Activated naive CD4-positive, alpha-beta T cell treated with anti-CD3 and anti-CD28 coated beads for 36 hours (primary cell): ENCODE measurements around the gene DHPS. TPM values are rescaled to one million over a fixed set of nuclear protein-coding genes. Genes with fewer than 3 reads are reported as not detected.

Source experiments
- CTCF ChIA-PET: fragments of 350-600 bp; sonication (Branson Sonifier 250); formaldehyde crosslinking; loops from one replicate; lab custom pipeline; 2021; ENCODE audit warnings: antibody characterized with exemption; lab: Charles Lee
- DNase-seq: peaks from one replicate; pipeline ENCODE4 v3.0.0-alpha.2; 2020
- H3K27ac Mint-ChIP-seq: one replicate; pipeline ENCODE4 v1.8.0; 2021; ENCODE audit warnings: mild to moderate bottlenecking, mixed read lengths
- H3K27me3 Mint-ChIP-seq: one replicate; pipeline ENCODE4 v1.8.0; 2021; ENCODE audit warnings: low read depth, mixed read lengths
- H3K36me3 Mint-ChIP-seq: one replicate; pipeline ENCODE4 v1.8.0; 2021; ENCODE audit warnings: low read depth, mixed read lengths
- H3K4me1 Mint-ChIP-seq: one replicate; pipeline ENCODE4 v1.8.0; 2021; ENCODE audit warnings: low read depth, mixed read lengths
- H3K4me3 Mint-ChIP-seq: one replicate; pipeline ENCODE4 v1.8.0; 2021; ENCODE audit warnings: mild to moderate bottlenecking, moderate library complexity, mixed read lengths
- H3K9me3 Mint-ChIP-seq: one replicate; pipeline ENCODE4 v1.8.0; 2021; ENCODE audit warnings: mixed read lengths
- intact Hi-C: fragments of 100-400 bp; cut with micrococcal nuclease; formaldehyde crosslinking; loops from one replicate; pipeline ENCODE4 v1.15.1; 2023
- total RNA-seq, 2 experiments: library from RNA; stranded (reverse); gene quantifications; one replicate each; pipeline ENCODE4 v1.2.3, GENCODE V29; 2021

Gene DHPS
- total RNA-seq, 2 experiments from 2014 or later, result 131 to 149 TPM

DNA sequence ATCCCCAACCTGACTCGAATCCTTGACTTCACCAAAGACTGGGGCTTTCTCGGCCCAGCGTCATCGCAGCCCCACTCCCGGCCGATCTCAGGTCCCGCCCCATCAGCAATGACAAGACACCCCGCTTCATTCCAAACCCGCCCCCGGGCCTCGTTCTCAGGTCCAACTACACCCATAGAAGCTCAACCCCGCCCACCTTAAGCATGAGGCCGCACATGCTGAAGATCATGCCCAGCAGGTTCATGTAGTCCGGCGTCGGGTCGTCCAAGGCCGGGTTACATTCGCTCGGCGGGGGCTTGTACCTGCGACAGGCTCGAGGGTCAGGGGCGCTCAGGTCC, 12.8 kb downstream of the DHPS start:
- Mint-ChIP-seq H3K9me3 (no peaks in the 10 kb centered on the region), H3K4me1 (peaks cover 51% of the 10 kb centered on the region), H3K27me3 (no peaks in the 10 kb centered on the region), H3K27ac (peak overlapping the region; percentile 100), H3K4me3 (peak overlapping the region; percentile 95), H3K36me3 (peaks cover 32% of the 10 kb centered on the region)
- intact Hi-C loops, result loop anchor here (1.0 to 10.0 kb wide), 6 partner anchors 12 to 577 kb away; partner anchors contain the start of genes DHPS, ZNF44, ZNF490 and ZNF791
- CTCF ChIA-PET, result interaction anchor here (0.9 to 4.8 kb wide), 2 partner anchors 9 to 97 kb away, joined by 4 to 27 read pairs; no protein-coding TSS in a partner anchor
- DNase-seq, result peak; percentile 65

DNA sequence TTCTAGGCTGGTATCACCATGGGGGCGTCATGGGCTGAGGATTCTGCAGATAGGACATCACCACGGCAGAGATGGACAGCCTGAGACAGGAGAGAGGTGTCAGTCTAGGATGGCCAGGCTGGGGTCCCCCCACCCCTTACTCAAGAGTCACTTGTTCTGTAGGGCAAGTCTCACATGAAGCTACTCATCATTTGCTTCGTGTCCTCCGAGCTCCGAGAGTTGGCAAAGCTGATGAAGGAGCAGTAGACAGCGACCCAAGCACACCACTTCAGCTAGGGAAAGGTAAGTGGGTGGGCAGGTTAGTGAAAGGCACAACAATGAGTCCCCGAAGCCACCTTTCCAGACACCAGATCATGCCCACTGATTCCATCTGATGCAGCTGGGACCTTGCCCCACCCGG, 13.3 kb downstream of the DHPS start:
- intact Hi-C loops, result loop anchor here (5.0 to 10.0 kb wide), 3 partner anchors 374 to 576 kb away; partner anchors contain the start of gene ZNF44
- no peak for DNase-seq
- H3K27me3 Mint-ChIP-seq, result no peaks in the 10 kb centered on the region
- H3K36me3 Mint-ChIP-seq, result peaks cover 38% of the 10 kb centered on the region
- H3K4me1 Mint-ChIP-seq, result peaks cover 51% of the 10 kb centered on the region
- H3K4me3 Mint-ChIP-seq, result peak overlapping the region; percentile 95
- no peaks in the 10 kb centered on the region for H3K9me3 Mint-ChIP-seq
- peak overlapping the region; percentile 100 for H3K27ac Mint-ChIP-seq
- CTCF ChIA-PET, result interaction anchor here (0.9 to 4.8 kb wide), 2 partner anchors 10 to 97 kb away, joined by 4 to 27 read pairs; no protein-coding TSS in a partner anchor

DNA sequence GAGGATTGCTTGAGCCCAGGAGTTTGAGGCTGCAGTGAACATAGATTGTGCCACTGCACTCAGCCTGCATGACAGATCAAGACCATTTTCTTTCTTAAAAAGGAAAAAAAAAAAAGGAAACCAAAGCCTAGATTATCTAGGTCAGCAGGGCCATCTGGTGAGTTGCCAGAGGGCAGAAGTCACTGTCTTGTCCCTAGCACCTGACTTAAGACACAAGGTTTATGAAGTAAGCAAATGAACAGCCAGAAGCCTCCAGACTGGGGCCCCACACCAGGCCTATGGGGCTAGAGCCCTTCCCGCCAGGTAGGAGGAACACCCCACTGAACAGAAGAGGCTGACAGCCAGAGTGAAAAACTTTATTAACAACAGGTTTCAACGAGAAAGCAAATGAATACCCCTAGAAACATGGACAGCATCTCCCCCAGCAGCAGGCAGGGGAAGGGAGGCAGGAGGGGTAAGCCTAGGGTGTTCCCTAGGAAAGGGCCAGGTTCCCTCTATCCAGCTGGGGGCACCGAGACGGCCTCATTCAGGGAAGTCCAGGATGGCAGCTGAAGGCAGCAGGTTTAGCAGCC, 13.9 kb downstream of the DHPS start:
- no peaks in the 10 kb centered on the region for H3K27me3 Mint-ChIP-seq
- H3K27ac Mint-ChIP-seq, result peak overlapping the region; percentile 46
- CTCF ChIA-PET, result interaction anchor here (0.9 to 4.8 kb wide), 2 partner anchors 10 to 98 kb away, joined by 4 to 27 read pairs; no protein-coding TSS in a partner anchor
- no peak for DNase-seq
- intact Hi-C loops, result loop anchor here (5.0 to 10.0 kb wide), 3 partner anchors 373 to 576 kb away; partner anchors contain the start of gene ZNF44
- H3K36me3 Mint-ChIP-seq, result peaks cover 42% of the 10 kb centered on the region
- H3K9me3 Mint-ChIP-seq, result no peaks in the 10 kb centered on the region
- H3K4me1 Mint-ChIP-seq, result peaks cover 51% of the 10 kb centered on the region
- H3K4me3 Mint-ChIP-seq, result peak overlapping the region; percentile 95

DNA sequence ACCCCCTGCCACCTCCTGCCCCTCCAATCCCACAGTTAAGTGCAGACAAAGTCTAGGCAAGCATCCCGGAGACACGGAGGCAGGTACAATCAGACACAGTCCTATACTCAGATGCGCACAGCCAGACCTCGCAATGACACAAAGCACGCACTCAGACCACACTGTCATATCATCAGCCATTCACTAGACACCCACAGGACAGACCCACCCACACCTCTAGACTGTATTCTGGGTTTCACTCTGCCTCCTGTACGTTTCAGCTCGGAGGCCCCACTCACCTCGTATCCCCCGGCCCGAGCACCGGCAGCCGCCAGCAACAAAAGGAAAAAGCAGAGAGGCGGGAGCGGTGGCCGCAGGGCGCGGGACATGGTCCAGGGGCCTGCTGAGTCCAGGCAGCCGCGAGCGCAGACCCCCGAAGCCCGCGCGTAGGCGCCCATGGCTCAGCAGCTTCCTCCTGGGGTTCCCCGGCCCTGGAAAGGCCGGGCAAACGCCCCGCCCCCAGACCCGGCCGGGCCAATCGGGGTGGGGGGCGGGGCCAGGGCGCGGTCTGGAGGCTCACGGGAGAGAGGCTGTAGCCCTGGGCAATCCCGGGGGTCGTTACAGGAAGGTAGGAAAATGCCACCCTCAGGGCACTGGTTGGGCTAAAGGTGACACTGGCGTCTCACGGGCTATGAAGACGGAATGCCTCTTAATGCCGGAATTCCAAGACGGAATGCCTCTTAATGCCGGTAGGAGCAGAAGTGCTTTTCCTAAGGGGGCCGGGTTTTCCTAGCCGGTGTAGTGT, 15.2 kb downstream of the DHPS start, which contains the start of the genes MAN2B1 and WDR83:
Gene MAN2B1 (minus strand): TSS at position 478 of the 784 bp plus-strand sequence. CDS start 41 bp downstream, at position 437.
Gene WDR83 (plus strand): TSS at position 543 of the 784 bp plus-strand sequence. CDS start 2,984 bp downstream, outside the sequence.
- Mint-ChIP-seq H3K27me3 (no peaks in the 10 kb centered on the region), H3K27ac (peak within 1 kb of the TSS; percentile 93), H3K4me1 (peaks cover 47% of the 10 kb centered on the region), H3K36me3 (peaks cover 36% of the 10 kb centered on the region), H3K4me3 (peak within 1 kb of the TSS; percentile 95), H3K9me3 (no peaks in the 10 kb centered on the region)
- peak; percentile 84 for DNase-seq
- CTCF ChIA-PET, result interaction anchor here (0.6 to 4.8 kb wide), 8 partner anchors 12 to 181 kb away, joined by 3 to 27 read pairs (median 3); no protein-coding TSS in a partner anchor
- intact Hi-C loops, result loop anchor here (1.0 to 10.0 kb wide), 4 partner anchors 26 to 574 kb away; partner anchors contain the start of gene ZNF44

DNA sequence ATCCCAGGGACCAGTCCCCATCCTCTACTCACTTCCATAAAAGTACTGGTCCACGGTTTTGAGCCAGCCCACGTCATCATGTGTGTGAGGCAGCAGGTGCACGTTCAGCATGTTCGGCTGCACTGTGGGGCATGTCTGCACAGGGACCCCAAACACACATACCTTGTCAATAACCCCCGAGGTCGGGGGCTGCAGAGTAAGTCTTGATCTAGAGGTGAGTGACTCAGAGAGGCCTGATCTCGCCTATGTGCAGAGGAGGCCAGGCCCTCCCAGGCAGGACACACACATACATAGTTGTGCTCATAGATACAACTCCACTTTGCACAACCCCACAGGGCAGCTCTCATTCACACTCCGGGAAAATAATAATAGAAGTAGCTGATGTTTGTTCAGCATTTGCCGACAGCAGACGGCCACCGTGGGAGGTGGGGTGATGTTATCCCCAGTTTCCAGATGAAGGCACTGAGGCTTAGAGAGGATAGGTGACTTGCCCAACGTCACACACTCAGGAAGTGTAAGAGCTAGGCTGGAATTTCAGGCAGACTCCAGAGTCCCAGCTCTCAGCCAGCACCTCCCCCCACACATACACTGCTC, 15.9 kb downstream of the DHPS start:
- CTCF ChIA-PET, result interaction anchor here (0.6 to 4.8 kb wide), 8 partner anchors 12 to 182 kb away, joined by 3 to 27 read pairs (median 3); no protein-coding TSS in a partner anchor
- DNase-seq, result peak; percentile 36

DNA sequence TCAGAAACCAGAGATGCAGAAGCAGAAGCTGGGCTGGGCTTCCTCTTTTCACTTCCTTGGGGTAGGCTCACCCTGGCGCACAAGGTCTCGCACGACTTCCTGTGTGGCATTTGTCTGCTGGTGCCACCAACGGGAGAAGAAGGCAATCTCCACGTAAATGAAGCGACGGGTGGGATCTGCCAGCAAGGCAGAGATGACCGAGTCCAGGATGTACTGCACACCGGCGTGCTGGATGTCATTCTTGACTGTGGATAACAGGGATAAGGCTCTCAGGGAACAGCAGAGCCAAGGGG, 16.5 kb downstream of the DHPS start:
- peak; percentile 82 for DNase-seq
- CTCF ChIA-PET, result interaction anchor here (0.8 to 4.8 kb wide), 3 partner anchors 13 to 92 kb away, joined by 3 to 27 read pairs (median 4); no protein-coding TSS in a partner anchor
- no peaks in the 10 kb centered on the region for H3K9me3 Mint-ChIP-seq
- H3K27ac Mint-ChIP-seq, result peak overlapping the region; percentile 93
- no peaks in the 10 kb centered on the region for H3K27me3 Mint-ChIP-seq
- peak overlapping the region; percentile 95 for H3K4me3 Mint-ChIP-seq
- peaks cover 40% of the 10 kb centered on the region for H3K4me1 Mint-ChIP-seq
- H3K36me3 Mint-ChIP-seq, result peaks cover 45% of the 10 kb centered on the region
- intact Hi-C loops, result loop anchor here (1.0 to 10.0 kb wide), 4 partner anchors 16 to 573 kb away; partner anchors contain the start of genes DHPS and ZNF44

More for the DNA sequence above, 15.9 kb downstream of the DHPS start:
- Mint-ChIP-seq H3K27ac (peak overlapping the region; percentile 93), H3K9me3 (no peaks in the 10 kb centered on the region), H3K36me3 (peaks cover 42% of the 10 kb centered on the region), H3K27me3 (no peaks in the 10 kb centered on the region), H3K4me3 (peak overlapping the region; percentile 95), H3K4me1 (peaks cover 45% of the 10 kb centered on the region)
- intact Hi-C loops, result loop anchor here (1.0 to 10.0 kb wide), 5 partner anchors 16 to 573 kb away; partner anchors contain the start of genes DHPS and ZNF44

DNA sequence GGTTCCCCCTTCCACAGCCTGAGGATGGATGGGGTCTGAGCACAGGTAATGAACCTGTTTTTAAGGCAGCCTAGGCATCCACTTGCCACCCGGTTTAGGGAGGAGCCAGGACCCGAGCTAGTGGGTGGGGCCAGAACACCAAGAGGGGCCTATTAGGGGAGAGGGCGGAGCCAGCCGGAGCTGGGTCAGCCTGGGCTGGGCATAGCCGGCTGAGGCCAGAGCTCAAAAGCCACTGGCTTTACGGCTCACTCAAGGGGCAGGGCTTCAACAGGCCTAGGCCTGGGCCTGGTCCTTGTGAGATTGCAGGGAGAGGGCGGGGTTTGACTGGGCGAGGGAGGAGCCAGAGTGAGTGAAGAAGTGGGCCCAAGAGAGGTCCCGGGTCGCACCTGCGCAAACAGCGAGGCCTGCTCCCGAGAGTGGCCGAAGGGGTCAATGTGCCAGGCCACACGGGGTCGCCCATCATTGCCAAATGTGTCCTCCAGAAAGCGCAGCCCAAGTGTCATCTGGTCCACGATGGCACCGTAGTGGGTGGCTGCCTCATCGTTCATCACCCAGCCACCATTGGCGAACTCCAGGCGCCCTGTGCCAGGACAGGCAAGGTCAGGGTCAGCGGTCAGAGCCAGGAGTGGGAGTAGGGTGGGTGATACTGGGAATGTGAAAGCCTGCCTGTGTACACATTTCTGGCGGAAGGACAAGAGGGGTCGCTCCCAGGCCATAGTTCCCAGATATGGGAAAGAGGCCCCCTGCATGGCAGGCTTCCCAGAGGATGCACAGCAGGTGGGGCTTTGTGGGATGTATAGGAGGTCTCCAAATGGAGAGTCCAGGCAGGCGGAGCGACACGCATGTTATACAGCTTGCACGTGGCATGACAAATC, 17.0 kb downstream of the DHPS start:
- intact Hi-C loops, result loop anchor here (1.0 to 10.0 kb wide), 4 partner anchors 17 to 572 kb away; partner anchors contain the start of genes DHPS and ZNF44
- H3K4me3 Mint-ChIP-seq, result peak overlapping the region; percentile 95
- no peaks in the 10 kb centered on the region for H3K27me3 Mint-ChIP-seq
- peaks cover 49% of the 10 kb centered on the region for H3K36me3 Mint-ChIP-seq
- CTCF ChIA-PET, result interaction anchor here (0.6 to 4.8 kb wide), 3 partner anchors 13 to 55 kb away, joined by 3 to 27 read pairs (median 3); no protein-coding TSS in a partner anchor
- DNase-seq, result no peak
- H3K4me1 Mint-ChIP-seq, result peaks cover 38% of the 10 kb centered on the region
- H3K9me3 Mint-ChIP-seq, result no peaks in the 10 kb centered on the region
- H3K27ac Mint-ChIP-seq, result peak overlapping the region; percentile 93

DNA sequence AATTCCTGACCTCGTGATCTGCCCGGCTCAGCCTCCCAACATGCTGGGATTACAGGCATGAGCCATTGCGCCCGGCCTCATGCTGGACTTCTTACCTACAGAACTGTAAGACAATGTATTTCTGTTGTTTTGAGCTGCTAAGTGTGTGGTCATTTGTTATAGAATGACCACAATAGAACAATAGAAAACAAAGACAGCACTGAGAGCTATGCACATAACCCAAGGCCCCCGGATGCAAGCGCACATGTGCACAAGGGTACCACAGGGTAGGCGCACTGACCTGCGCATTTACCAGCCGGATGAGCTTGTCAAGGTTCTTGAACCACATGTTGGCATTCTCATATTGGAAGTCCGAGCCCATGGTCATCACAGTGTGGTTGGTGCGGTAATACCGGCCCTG, 20.7 kb downstream of the DHPS start:
- no peaks in the 10 kb centered on the region for H3K27me3 Mint-ChIP-seq
- H3K36me3 Mint-ChIP-seq, result peaks cover 56% of the 10 kb centered on the region
- CTCF ChIA-PET, result interaction anchor here (0.5 to 1.1 kb wide), 3 partner anchors 10 to 48 kb away, joined by 3 to 4 read pairs (median 3); no protein-coding TSS in a partner anchor
- peaks cover 15% of the 10 kb centered on the region for H3K4me1 Mint-ChIP-seq
- DNase-seq, result no peak
- no peaks in the 10 kb centered on the region for H3K9me3 Mint-ChIP-seq
- H3K4me3 Mint-ChIP-seq, result no peak overlapping the region
- no peak overlapping the region for H3K27ac Mint-ChIP-seq
- intact Hi-C loops, result loop anchor here (10.0 kb wide), 2 partner anchors 366 to 466 kb away; partner anchors contain the start of gene ZNF44

DNA sequence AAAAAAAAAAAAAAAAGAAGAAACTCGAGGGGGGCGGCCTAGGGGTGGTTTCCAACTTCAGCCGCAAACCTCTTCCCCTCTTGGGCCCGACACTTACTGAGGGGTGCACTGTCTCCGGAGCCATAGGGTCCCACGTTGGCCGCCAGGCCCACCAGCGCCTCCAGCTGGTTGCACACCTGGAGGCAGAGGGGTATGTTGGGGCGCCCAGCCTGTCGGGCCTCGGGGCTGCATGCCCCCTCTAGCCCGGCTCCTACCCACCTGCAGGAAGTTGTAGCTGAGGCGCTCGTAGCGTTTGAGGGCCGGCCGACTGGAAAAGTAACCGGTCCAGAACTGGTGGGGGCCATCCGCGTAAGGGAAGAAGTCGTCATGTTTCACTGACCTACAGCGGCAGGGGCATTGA, 23.7 kb downstream of the DHPS start:
- CTCF ChIA-PET, result no interaction called here
- DNase-seq, result no peak
- H3K4me1 Mint-ChIP-seq, result no peaks in the 10 kb centered on the region
- intact Hi-C loops, result no loop called here
- H3K27ac Mint-ChIP-seq, result no peak overlapping the region
- H3K27me3 Mint-ChIP-seq, result no peaks in the 10 kb centered on the region
- H3K36me3 Mint-ChIP-seq, result peaks cover 51% of the 10 kb centered on the region
- no peak overlapping the region for H3K4me3 Mint-ChIP-seq
- H3K9me3 Mint-ChIP-seq, result no peaks in the 10 kb centered on the region

DNA sequence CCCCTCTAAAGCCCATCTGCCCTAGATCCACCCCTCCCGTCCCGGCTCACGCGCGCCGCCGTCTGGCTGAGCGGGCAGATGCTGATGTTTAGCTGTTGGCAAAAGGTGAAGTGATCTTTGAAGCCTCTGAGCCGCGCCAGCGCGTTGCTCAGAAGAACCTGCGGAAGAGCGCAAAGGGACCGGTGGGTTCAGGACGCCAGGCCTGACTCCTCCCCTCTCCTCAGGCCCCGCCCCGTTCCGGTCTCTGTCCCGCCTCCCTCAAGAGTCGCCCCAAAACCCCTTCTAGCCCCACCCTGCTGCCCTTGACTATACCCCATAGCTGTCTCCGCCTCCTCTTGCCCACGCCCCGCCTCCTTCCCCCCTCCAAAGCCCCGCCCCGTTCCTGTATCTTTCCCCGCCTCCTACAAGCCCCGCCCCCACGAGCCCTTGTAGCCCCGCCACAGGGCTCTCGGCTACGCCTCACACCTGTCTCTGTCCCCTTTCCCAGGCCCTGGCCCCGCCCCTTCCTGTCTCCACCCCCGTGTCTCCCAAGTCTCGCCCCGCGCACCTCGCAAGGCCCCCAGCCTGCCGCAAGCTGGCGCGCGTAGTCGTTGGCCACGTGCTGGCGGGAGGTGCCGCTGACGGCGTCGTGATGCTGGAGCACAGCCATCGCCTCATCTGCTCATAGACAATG, 24.6 kb downstream of the DHPS start:
- H3K4me3 Mint-ChIP-seq, result no peak overlapping the region
- no peak for DNase-seq
- no peak overlapping the region for H3K27ac Mint-ChIP-seq
- H3K9me3 Mint-ChIP-seq, result no peaks in the 10 kb centered on the region
- H3K4me1 Mint-ChIP-seq, result no peaks in the 10 kb centered on the region
- peaks cover 50% of the 10 kb centered on the region for H3K36me3 Mint-ChIP-seq
- intact Hi-C loops, result no loop called here
- CTCF ChIA-PET, result no interaction called here
- H3K27me3 Mint-ChIP-seq, result no peaks in the 10 kb centered on the region
